Tongue (tissue), 2 donors: ENCODE data around the gene CERS6. TPM values are rescaled to one million over a fixed set of nuclear protein-coding genes. Genes with fewer than 3 reads are reported as not detected.
A peak's percentile ranks its signal among the peaks of the same experiment; 100 is the strongest.

ENCODE experiments used
- DNase-seq: peaks from one replicate; pipeline ENCODE4 v3.0.0-alpha.2; 2015
- total RNA-seq: library from RNA; depleted of rRNA; stranded (reverse); fragments of >200 nt; gene quantifications from one replicate; pipeline ENCODE4 v1.2.3, GENCODE V29; 2014

CERS6 gene
- total RNA-seq, 1 donor from 2014 or later: 49.6 TPM

DNA sequence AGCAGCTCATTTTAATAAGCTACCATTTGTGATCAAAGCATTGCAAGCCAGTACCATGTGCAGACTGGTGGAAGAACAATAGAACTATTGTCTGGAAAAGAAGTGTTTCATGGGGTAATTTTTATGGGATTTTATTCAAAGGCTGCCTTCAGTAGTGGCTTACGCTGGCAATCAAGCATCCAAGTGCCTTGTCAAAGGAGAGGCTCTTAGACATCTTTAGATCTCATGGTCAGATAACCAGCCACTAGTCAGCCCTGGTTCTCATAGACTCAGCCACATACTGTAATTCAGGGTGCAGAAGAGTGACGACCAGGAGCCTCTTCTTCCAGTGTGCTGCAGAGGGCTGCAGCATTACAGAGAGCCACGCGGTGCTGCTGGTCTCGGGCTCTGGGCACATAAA, 247.9 kb downstream of the CERS6 start:
- no peak for DNase-seq

DNA sequence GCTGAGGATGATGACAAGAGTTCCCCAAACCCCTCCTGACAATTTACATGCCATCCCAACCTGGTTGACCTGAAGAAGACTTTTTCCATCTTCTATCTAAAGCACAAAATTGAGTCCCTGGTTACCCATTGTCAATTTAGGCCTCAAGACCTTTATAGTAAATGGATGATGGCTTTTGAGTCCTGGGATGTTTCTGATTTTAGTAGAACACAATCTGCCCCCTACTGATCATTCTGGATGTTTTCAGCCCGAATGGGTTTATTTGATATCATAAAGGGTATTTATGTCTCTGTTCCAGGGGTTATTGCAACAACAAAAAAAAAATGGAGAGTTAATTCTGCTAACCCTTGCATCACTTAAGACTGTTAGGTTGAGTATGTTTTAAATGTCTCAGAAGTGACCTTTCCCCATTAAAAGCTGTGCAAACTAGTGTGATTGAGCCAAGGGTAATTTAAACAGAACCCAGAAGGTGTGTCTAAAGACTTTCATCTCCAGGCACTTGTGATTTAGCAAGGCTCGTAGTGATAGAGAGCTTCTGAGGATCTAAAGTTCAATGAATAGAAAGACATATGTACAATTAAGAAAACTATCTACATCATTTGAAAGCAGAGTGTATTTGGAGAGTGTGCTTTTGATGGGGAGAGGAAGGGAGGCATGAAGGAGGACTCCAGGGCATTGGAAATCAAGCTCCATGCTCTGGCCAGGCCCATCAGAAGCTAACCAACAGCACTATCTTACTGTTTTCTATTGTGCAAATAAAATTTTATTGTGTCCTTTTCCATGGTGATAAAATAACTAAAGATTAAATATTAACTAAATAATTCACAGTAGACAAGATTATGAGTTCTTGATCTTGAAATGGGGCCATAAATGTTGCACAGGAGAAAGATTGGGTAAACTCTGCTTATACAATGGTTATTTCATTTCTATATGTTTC, 249.7 kb downstream of the CERS6 start:
- DNase-seq: no peak

DNA sequence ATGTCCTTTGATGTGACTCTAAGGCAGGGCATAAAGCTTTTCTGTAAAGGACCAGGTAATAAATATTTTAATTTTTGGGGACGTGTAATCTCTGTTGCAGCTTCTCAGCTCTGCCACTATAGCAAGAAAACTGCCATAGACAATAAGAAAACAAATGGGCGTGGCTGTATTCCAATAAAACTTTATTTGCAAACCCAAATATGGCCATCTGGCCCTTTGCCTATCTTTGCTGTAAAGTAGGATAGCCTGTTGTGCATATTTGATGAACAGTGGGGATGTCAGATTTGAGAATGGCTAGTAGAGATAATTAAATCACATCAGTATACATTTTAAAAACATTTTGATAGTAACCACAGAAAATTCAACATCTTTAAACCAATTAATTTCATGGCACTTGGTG, 250.7 kb downstream of the CERS6 start:
- no peak for DNase-seq

DNA sequence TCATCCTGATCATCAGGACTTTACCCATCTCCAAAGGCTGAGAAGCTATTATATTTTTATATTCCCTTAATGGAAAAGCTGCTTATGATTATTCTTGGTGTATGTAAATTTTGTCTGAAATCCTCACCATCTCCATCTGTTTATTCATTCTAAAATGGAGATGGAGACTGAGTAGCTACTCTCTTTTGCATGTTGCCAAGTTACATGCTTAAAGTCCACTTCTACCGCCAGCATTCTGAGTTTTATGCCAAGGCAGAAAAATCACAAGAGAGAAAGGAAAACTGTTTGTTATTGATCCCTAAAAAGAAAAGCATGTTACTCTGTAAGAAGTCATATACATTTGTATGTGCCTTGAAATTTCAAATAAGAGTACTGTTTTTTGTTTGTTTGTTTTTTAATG, 252.0 kb downstream of the CERS6 start:
- peak; percentile 56 for DNase-seq

DNA sequence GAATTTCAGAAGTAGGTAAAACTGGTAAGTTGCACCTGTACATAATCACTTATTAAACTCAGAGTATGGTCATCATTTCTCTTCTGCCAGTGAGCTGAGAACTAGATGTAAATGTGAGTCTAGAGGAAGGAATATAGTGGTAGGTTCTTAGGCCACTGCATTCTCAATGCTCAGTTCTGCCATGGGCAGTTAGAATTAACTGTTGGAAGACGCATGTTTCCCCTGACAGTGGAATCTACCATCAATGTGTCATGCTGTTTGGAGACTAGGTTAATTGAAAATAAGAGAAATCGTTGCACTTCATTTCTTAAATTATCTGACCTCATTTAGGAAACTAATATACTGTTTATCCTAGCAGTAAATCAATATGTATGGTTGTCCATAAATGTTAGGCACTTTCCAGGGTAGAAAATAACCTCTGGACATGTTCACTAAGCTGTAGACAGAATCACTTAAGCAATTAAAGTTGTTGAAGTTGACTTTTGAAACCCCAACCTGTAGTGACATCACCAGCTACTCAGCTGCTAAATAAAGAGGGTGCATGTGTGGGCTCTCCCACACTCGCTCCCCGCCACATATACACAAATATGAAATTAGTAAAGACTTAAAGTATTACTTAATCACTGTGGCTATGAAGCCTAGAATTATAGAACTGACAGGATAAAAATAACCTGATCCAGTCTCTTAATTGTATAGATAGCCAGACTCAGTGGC, 254.8 kb downstream of the CERS6 start:
- DNase-seq: no peak

DNA sequence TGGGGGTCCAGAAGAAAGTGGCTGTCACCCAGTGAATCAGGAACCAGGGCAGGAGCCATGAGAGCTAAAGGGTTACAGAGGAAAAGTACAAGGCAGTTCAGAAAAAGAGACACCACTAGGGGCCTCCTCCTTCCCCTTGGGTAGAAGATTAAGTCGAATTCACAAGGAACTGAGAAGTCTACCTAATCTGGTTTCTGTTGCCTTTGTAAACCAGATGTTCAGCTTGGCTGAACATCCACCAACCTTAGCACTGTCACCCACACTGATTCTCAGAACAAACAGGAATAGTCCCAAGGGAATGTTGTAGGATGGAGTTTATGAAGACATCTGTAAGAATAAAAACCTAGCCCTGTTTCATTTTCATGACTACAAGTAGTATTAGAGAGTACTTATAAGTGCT, 256.0 kb downstream of the CERS6 start:
- DNase-seq: no peak

DNA sequence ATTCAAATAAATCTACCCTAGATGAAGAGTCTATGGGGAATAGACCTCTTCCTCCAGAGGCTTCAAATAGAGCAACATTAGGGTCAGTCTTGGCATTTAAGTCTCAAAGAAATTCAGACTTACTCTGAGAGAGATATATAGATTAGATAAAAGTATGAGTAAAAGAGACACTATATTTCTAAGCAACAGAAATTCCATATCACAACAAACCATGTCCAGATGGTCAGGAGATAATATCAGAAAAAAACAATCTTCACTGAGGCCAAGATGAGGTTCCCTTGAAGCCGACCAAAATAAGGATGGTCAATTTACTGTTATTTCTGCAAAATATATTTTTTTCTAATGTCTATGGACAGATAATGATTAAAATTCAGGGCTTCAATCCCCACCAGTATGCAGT, 257.3 kb downstream of the CERS6 start:
- DNase-seq: no peak

DNA sequence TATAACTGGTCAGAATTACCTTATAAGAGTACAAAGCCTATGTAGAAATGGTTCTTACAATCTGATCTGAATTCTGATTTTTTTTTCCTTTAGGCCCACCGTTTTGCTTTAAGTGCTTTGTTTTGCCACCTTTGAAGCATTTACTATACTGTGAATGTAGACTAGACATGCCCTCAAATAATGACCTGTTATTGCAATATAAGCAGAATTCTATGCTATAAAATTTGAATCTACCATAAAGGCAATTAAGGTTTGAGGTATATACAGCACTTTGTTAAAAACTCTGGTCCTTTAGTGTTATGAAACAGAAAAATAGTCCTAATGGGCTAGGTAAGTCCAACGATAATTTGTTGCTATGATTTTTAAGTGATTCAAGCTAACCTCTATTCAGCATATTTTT, 259.8 kb downstream of the CERS6 start:
- no peak for DNase-seq

DNA sequence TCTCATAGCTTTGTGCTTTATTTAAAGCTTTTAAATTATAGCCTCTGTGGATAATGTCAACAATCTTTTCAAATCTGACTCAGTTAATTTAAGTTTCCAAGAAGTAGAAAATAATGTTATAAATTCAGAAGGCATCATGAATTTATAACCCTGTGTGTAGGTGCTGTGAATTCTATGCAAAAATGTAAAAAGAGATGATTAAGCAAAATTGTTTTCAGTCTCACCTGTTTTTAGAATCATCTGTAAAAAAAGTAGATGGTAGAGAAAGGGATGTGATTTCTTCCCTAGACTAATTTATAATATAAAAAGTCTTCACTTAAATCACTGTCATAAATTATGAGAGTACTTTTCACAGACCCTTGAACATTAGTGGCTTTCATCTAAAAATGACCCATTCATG, 260.8 kb downstream of the CERS6 start:
- DNase-seq: no peak

DNA sequence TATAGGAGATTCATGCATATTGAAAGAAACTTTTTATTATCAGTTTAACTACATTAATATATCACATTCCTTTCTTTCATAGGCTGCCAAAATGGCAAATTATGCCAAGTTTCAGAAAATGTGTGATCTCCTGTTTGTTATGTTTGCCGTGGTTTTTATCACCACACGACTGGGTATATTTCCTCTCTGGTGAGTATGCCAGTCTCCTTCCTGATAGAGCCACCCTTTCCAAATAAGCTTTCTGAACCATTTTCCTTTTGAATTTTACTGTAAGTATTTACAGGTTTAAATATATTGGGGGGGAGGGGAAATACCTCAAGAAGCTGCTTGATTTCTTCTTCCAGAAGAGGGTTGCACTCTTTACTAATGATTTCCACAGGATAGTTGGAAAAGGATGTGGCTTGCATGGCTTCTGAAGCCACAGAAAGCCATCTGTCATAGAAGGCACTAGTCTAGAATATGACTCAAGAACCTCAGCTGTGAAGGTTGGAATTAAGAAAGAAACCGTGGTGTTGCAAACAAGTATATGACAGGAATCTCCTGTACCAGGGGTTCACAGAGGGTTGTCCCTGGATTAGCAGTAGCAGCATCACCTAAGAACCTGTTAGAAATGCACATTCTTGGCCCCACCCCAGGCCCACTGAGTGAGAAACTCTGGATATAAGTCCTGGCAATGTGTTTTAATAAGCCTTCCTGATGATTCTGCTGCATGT, 261.9 kb downstream of the CERS6 start:
- no peak for DNase-seq

DNA sequence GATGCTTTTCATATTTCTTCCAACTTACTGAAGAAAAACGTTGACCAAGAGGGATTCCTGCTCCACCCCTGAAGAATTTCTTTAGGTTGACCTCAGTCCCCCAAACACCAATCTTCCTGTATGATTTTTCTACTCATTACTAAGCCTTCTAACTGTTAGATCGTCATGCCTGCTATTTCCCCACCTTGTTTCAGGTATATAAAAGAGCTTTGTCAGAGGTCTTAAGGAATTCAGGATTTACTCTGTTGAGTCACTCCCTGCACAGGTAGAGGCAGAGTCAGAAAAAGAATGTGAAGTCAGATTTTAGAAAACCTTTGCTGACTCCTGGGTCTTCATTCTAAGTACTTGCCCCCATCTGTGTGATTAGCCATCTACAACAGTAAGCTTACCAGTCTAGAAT, 262.6 kb downstream of the CERS6 start:
- no peak for DNase-seq

DNA sequence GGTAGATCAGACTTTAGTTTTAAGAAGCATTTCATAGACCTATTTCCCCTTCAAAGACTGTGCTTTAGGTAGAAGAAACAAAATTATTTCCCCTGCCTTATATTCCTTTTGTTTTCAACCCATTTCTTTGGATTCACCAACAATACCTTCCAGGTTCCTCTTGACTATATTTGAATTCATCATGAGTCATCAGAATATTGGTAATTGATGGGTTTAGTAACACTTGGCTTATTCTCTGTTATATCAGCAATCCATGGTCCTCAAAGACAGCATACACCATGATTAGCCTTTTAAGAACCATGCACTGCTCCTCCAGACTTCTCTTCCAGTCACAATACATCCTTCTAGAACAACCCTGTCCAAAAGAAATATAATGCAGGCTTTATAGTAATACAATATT, 263.4 kb downstream of the CERS6 start:
- DNase-seq: no peak

DNA sequence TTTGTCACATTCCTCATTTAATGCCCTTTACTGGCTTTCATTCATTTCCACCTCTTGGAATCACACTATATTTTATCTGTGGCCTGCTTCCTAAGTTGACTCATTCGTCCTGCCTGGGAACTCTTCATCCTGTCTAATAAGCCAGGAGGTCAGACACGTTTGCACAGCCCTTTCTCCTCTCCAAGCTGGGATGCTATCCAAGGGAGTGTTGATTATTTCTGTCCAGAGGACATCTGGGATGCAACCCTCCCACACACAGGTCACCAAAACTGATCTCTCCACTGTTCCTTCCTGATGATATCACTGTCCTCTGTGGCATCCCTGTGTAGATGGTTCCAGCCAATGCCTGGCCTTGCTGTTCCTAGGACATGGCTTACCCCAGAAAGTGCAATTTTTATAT, 266.5 kb downstream of the CERS6 start:
- peak; percentile 33 for DNase-seq

DNA sequence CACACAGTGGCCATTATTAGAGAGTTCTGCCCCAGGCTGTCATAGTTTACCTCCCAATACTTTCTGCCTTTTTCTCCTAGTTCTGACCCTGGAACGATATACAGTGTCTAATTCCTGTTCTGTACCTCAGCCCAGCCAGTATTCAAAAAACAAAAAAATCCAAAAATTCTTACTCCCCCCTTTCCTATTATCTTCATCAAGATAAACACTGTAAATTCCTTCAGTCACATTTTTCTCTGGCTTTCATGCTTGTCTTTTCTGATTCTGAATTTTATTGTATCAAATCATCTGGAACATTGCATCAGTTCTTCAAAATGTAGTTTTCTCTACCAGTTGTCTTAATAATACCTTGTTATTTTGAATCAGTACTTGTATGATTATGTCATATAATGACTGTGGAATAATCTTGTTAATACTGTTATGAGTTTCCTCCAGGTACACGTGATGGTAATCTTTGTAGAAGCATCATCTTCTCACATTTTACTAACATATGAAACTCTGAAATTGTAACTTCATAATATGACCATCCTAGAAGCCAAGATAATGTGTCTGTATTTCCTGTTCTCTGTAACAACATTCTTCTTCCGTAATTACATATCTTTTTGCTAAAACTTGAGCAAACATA, 267.3 kb downstream of the CERS6 start:
- DNase-seq: no peak

DNA sequence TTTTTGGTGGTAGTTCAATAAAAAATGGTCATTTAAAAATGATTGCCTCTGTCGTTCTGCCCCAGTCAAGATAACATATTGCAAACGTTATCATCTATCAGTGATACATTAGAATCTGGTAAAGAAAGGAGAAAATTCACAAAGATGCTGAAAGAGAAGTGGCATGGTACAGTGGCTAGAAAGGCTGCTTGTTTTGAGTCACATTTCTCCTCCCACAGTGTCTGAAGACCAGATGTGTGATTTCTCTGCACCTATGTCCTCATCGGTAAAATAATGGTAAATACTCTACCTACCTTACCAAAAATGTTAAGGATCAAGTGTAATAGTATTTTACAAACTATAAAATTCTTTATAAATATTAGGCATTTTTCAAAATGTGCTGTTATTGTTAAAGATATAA, 270.3 kb downstream of the CERS6 start:
- DNase-seq: no peak

DNA sequence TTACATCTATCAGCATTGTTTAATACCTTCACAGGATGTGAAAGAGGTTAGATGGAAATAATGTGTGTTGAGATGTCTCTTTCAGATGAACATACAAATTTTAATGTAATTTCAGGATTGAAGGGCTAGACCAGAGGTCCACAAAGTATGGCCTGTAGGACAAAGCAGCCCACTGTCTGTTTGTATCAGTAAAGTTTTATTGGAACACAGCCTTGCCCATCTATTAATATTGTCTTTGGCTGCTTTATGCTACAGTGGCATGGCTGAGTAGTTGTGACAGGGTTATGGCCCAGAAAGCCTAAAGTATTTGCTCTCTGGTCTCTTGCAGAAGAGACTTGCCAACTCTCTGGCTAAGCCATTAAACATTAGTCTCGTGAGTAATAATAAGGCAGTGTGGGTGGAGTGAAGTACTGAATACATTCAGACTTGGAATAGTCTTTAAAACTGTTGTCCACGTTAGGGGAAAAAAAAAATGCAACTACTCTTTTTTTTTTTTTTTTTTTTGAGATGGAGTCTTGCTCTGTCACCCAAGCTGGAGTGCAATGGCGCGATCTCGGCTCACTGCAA, 271.9 kb downstream of the CERS6 start:
- no peak for DNase-seq

DNA sequence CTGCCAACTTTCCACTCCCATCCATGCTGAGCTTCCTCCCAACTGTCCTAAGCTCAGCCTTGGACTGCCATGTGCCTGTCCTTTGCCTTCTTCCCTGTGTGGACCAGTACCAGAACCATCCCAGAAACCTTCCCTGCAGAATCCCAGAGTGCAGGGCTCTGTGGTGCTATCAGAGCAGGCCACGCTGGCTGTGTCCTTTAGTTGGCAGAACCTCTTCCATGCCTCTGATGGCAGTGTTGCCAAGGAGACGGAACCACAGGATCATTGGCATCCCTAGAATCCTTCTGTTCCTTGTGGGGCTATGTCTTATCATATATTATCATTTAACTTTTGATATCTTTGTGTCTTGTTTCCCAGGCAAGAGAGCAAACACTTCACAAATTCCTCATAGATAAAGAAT, 273.4 kb downstream of the CERS6 start:
- no peak for DNase-seq

DNA sequence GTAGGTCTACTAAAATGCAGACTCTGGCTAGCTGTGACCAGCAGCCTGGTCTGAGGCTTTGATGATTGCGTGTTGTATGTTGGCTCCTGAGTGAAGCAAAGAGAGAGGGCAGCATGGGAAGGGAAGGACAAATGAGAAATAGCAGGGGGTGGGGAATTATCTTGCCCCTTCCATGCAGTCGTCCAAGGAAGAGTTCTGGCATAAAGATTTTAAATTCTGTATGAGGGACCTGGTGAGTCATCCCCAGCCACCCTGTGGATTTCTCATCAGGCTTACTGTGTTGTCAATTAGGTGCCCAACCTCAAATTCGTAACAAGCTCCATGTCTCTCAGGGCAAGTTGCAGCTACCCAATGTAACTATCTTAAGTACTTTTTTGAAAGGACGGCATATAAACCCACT, 274.3 kb downstream of the CERS6 start:
- DNase-seq: no peak

DNA sequence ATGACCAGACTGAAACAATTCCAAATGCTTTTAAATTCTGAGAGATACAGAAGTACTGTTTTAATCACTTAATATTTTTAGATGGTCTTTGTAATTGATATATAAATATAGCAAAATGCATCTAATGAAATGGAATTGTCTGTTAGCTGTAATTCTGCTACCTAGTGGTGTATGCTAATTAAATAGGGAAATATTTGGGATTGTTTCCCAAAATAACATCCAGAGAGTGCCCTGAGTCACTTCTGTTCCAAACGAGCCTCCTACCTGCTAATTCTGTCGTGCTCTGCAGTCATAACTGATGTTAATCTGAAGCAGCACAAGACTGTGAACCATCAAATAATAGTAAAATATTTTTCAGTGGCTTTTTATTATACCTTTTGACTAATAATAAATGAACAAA, 274.9 kb downstream of the CERS6 start:
- DNase-seq: no peak

DNA sequence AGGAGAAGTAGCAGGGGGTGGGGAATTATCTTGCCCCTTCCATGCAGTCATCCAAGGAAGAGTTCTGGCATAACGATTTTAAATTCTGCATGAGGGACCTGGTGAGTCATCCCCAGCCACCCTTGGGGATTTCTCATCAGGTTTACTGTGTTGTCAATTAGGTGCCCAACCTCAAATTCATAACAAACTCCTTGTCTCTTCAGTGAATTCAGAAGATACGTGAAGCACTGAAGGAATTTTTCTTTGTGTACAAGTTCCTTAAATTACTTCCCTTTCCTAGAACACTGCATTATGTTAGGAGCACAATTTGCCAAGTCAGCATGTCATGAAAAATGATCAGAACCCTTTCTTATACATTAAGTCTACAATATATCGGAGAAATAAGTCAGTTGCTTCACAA, 275.5 kb downstream of the CERS6 start:
- no peak for DNase-seq

DNA sequence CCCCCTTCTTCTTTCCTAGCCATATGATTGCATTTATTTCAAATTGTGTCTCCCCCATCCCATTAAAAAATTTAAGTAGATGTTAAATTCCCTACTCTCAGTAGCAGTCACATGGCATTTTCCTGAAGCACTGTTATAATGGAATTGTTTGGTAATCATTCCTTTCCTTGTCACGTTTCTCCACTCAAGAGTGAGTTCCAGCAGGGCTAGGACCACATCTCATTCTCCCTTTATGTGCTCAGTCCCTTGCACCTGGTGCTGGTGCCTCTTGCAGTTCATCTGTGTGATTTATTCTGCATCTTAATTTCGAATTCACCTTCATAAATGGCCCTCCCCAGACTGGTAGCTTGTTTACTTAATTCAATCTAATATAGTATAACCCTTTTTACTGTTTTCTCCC, 276.0 kb downstream of the CERS6 start:
- DNase-seq: no peak

DNA sequence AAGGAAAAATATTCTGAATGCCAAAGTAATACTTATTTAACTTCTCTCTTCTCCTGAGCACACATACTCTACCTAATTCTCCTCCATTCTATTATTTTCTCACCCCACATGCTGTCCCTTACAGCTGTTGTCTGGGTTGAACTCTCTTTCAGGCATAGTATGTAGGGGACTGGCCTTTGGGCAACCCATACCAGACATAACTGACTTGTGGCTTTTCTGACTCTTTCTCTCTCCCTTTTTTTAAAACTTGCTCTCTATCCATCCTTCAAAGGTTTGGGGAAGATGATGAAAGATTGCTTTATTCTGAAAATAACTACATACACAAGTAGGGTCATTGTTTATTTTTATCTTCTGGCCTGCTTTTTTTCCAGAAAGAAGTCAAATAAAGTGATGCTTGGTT, 276.4 kb downstream of the CERS6 start:
- no peak for DNase-seq
